Measurements from ENCODE around the gene AKT1. TPM values are rescaled to one million over a fixed set of nuclear protein-coding genes. Genes with fewer than 3 reads are reported as not detected.
A peak's percentile ranks its signal among the peaks of the same experiment; 100 is the strongest.
"Not testable (repeated sequence)": the region's sequence is repeated elsewhere in the genome, so short reads cannot be mapped to it uniquely, and the experiment has no call there.

AKT1 gene
- total RNA-seq, 1 experiment from 2014 or later = 161 TPM

DNA sequence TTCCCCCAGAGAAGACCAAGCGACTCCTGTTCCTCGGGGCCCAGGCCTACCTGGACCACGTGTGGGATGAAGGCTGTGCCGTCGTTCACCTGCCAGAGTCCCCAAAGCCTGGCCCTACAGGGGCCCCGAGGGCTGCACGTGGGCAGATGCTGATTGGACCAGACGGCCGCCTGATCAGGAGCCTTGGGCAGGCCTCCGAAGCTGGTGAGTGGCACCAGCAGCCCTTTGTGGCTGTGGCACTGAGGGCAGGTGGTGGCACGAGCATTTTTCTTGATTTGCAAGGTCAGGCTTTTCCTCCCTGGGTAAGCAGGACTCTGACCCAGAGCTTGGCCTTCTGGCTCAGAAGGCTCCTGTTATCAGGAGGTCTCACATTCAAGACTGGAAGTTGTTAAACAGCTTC is 39.9 kb downstream of the AKT1 start:
- no peak for DNase-seq (ENCODE audit: low spot score)

DNA sequence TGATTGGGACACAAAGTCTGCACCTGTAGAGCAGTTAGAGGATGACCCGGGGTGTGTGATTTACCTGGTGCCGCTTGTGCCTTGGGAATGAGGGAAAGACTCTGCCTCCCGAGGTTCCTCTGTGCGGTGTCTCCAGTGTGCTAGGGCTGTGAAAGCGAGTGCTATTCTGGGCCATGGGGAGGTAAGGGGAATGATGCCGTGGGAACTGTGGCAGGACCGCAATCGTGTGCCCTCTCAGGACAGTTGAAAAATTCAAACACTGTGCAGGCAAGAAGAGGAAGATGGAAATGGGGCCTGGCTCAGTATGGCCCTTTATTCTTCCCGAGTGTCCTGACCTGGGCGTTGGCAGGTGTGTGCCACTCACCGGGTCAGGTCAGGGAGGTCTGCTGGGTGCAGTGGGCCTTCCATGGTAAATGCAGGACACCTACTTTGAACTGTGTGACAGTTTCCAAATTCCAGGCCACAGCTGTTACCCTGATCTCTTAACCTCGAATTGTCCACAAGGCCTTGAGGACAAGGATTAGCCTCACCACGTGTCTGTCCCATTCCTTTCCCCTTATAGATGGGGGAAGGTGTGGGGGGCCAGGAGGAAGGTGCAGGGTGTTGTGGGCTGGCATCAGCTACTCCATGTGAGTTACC is 41.2 kb downstream of the AKT1 start:
- no peak for DNase-seq (ENCODE audit: low spot score)

DNA sequence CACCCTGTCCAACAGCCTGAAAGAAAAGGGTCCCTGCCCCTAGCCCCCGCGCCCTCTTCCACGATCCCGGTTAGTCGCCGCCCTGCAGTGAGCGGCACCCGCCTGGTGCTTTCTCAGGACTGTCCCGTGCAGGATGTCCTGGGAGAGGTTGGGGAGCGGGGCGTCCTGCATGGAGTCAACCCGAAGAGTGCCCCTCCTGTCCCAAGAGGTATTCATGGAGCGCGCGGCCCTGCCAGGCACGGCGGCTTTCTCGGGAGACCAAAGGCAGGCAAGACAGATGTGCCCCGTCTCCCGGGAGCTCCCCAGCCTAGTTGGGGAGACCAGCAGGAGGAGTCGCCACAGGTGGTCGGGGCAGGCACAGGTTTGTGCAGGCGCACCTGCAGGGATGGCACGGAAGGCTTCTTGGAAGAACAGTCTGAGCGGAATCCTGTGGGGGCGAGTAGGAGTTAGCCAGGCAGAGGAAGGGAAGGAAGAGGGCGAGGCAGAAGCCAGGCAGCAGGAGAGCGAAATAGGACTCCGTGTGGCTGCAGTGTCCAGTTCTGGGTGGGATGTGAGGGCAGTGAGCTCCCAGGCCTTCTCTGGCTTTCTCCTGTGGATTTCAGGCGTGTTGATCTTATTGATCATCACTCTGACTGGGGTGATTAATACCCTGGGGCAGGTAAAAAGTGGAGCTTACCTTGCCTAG is 41.9 kb downstream of the AKT1 start:
- DNase-seq (ENCODE audit: low spot score) = no peak

DNA sequence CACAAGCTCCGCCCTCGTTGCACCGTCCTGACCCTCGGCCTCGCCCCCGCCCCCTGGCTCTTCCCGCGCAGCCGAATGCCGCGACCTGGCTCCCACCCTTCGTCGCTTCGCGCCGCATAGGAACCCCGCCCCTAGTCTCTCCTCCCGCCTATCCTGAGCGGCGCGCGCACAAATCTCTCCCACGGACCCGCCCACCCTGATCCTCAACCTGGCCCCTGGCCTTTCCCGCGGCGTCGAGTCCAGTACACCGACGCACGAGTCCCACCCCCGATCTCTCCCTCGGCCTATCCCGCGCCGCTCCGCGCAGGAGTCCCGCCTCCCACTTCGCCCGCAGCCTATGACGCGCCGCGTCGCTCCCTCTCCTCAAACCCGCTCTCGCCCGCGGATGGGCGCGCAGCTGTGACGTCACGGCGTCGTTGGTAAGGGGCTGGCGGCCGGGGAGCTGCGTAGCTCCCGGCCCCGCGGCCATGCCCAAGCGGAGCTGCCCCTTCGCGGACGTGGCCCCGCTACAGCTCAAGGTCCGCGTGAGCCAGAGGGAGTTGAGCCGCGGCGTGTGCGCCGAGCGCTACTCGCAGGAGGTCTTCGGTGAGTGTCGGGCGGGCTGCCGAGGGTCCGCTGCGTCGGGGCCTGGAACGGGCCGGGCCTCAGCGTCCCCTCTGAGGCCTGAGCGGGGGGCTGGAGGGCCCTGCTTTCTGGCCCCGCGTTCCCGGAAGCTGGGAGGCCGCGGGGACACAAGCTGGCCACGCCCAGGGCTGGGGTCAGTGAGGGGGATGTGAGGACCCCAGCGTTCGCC is 42.6 kb downstream of the AKT1 start, which contains the start of gene SIVA1:
Gene SIVA1 (plus strand): TSS at position 413 of the 793 bp plus-strand sequence. CDS start 55 bp downstream, at position 468.
- peak; percentile 95 for DNase-seq (ENCODE audit: low spot score)

DNA sequence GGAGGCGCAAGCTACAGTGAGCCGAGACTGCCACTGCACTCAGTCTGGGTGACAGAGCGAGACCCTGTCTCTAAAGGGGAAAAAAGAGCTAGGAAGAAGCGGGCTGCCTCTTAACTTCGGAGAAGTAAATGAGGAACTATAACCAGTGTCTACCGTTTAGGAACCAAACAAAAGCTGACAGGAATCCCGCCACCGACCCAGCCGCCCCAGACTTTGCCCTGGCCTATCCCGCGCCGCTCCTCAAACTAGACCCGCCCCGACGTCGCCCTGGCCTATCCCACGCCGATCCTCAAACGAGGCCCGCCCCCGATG is 43.2 kb downstream of the AKT1 start:
- no peak for DNase-seq (ENCODE audit: low spot score)

DNA sequence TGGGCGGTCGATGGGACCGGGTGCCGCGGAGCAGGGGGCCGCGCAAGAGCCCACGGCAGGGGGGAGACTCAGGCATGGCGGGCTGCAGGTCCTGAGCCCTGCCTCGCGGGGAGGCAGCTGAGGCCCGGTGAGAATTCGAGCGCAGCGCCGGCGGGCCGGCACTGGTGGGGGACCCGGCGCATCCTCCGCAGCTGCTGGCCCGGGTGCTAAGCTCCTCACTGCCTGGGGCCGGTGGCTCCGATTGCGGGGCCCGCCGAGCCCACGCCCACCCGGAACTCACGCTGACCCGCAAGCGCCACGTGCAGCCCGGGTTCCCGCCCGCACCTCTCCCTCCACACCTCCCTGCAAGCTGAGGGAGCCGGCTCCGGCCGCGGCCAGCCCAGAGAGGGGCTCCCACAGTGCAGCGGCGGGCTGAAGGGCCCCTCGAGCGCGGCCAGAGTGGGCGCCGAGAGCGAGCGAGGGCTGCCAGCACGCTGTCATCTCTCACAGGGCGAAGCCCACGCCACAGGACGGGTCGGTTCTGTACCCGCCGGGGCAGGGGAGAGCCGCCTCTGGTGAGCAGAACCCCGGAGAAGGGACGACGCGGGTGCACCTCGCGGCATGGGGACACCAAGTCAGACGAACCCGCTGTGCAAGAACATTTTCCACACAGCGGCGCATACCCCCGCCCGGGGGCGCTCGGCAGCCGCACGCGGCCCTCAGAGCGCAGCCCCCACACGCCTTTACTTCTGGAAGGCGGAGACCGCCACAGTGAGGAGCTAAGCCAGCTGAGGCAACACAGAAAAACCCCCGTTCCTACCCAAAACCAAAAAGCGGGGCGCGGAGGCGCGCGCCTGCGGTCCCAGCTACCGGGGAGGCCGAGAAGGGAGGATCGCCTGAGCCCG is 43.8 kb downstream of the AKT1 start:
- DNase-seq (ENCODE audit: low spot score) = no peak

DNA sequence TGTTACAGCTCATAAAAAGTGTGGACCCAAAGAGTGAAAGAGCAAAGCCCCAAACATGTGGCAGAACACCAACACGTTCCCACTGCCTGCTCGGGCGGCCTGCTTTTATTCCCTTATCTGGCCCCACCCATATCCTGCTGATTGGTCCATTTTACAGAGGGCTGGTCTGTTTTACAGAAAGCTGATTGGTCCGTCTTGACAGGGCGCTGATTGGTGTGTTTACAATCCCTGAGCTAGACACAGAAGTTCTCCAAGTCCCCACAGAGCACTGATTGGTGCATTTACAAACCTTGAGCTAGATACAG is 44.8 kb downstream of the AKT1 start:
- not testable (repeated sequence) for DNase-seq (ENCODE audit: low spot score)

DNA sequence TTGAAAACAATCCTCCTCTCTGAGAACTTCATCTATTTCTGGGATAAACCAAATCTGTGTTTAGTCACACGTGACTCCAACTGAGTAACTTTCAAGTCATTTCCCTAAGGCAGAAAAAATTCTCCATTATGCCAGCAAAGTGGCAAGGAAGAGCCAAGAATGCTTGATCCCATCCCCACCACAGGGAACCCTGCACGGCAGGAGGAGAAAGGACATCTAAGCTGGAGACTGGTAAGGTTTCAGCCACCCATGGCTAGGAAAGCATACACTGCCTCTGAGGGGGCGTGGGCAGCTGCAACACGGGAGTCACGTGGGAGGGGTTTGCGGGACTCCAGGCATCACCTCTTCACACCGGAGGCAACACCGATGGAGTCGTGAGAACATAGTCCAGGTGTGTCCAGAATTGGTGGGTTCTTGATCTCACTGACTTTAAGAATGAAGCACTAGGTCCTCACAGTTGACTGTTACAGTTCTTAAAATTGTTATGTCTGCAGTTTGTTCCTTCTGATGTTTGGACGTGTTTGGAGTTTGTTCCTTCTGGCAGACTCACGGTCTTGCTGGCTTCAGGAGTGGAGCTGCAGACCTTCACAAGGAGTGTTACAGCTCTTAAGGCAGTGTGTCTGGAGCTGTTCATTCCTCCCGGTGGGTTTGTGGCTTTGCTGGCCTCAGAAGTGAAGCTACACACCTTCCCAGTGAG is 45.3 kb downstream of the AKT1 start:
- no peak for DNase-seq (ENCODE audit: low spot score)

DNA sequence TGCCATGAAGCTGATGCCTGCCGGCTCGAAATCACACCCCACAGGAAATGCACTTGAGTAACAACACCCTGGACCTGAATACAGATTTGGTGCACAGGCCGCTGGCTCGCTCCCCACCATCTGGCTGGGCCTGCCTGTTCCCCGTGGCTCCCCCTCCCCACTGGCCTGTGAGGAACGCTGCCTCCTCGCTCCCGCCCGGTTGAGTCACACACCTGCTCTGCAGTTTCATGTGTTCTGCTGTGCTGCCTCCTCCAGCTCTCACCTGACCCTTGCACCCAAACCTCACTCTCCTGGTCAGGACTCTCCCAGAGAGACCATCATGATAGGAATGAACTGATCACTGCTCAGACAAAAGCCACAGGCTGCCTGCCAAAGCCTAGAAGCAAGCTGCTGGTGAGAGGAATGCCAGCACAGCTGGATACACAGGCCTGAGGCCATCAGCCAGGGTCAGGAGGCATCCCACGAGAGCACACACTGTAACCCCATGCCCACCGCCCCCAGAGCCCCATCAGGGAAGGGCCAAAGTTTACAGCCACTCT is 46.4 kb downstream of the AKT1 start:
- peak; percentile 33 for DNase-seq (ENCODE audit: low spot score)

DNA sequence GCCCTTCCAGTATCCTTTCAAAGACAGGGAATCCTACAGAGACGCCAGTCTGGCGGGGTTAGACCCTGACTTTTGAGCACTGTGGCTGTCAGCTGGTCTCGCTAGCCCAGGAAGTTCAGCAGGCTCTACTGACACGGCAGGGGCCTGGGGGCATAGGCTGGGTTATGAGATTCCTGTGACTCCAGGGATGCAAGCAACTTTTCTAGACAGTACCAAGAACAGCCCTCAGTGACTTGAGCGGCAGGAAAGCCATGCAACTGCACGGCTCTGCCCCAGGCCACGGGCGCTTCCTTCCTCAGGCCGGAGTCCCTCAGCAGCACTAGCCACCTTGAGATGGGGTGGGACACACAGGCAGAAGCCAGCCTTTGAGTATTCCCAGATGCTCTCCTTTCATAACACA is 47.7 kb downstream of the AKT1 start:
- no peak for DNase-seq (ENCODE audit: low spot score)

DNA sequence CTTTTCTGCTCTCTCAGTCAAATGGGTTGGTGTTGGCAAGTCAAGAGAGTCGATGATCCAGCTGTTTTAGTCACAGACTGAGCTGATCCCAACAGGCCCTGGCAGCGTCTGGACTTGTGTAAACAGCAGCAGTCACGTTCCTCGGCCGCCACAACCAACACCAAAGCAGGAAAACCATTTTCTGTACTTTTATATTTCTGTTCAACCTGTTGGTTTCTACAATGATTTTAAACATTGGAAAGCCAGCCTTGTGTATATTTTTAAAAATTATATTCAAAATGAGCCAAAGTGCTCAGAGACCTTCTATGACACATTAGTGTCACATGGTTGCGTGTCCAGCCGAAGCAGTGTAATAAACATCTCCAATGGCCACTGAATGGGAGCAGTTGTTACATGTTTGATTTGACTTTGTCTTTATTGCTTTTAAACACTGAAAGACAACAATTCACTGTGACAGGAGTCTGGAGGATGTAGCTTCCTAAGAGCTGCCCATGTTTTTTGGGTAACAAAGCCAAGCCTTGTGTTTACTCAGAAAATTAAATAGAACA is 48.5 kb downstream of the AKT1 start:
- no peak for DNase-seq (ENCODE audit: low spot score)

DNA sequence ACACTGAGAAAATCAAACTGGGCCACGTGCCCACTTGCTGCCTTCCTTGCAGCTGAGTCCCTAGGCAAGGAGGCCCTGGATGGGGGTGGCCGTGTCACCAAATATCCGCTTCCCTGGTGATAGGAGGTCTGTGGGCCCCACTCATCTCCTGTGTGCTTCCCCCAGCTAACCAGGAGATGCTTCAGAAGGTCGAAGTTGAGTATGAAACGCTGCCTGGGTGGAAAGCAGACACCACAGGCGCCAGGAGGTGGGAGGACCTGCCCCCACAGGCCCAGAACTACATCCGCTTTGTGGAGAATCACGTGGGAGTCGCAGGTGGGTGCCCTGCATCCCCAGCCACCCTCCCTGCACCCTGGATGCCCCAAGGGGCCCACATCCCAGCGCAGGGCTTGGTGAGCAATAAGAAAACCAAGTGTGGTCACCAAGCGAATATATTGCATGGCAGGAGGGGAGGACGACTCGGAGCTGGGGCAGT is 49.4 kb downstream of the AKT1 start:
- DNase-seq (ENCODE audit: low spot score) = no peak

DNA sequence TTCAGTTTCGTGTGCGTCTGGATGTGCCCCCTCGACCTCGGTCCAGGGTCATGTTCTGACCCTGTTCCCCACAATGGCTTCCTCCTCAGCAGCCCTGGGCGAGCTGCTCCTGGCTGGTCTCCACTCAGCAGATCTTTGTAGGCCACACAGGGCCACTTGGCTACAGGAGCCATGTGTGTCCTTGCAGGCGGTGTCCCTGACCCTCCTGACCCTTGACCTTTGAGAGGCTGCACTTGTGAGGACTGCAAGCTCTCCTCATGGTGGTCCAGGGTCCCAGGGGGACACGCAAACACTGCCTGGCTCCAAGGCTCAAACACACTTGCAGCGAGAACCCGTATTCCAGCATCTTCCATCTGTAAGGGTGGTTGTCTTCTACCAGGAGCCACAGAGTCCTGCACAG is 50.1 kb downstream of the AKT1 start:
- DNase-seq (ENCODE audit: low spot score) = no peak

DNA sequence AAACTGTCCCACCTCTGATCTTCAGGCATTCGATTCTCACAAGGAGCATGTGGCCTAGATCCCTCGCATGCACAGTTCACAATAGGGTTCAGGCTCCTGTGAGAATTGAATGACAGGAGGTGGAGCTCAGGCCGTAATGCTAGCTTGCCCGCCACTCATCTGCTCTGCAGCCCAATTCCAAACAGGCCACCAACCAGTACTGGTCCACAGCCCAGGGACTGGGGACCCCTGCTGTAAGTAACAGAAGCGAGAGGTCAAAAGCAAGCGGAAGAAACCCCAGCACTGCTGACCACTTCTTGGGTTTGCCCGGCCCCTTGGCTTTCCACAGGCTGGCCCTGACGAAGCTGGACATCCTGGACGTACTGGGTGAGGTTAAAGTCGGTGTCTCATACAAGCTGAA is 51.1 kb downstream of the AKT1 start:
- no peak for DNase-seq (ENCODE audit: low spot score)

DNA sequence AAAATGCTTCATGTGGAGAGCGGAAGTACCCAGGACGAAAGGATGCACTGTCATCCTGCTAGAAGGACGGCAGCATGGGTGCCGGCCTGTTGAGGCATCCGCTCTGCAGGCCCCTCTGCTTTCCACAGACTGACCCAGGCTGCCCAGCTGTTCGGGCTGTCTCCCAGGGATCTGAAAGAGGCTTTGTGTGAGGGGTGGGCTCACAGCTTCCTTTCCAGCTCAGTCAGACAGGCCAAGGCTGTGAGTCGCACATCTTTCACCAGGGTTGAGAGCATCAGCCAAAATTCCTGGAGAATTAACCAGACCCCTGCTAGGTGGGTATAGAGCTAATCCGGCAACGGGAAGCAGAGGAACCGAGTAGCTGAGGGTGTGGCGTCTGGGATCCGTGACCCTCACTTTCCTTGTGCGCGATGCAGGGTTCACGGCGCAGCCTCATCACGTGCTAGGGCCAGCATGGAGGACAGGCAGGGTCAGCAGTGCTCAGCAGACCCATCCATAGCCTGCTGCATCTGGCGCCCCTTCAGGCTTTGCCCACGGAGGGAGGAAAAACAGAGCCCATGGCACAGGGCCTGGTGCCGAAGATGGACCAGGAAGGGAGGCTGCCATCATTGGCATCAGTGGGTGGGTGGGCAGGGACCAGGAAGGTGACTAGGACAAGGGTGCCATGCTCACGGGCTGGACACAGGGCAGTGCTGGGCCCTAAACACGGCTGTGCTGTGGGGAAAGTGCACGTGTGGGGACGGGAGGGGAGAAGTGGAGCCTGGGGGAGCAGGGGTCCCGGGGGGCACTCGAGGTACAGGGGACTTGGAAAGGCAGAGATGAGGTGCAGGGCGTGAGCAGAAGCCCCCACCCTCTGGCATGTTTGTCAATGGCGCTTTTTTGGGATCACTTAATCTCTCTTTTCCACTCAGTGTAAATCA is 51.8 kb downstream of the AKT1 start:
- DNase-seq (ENCODE audit: low spot score) = no peak

DNA sequence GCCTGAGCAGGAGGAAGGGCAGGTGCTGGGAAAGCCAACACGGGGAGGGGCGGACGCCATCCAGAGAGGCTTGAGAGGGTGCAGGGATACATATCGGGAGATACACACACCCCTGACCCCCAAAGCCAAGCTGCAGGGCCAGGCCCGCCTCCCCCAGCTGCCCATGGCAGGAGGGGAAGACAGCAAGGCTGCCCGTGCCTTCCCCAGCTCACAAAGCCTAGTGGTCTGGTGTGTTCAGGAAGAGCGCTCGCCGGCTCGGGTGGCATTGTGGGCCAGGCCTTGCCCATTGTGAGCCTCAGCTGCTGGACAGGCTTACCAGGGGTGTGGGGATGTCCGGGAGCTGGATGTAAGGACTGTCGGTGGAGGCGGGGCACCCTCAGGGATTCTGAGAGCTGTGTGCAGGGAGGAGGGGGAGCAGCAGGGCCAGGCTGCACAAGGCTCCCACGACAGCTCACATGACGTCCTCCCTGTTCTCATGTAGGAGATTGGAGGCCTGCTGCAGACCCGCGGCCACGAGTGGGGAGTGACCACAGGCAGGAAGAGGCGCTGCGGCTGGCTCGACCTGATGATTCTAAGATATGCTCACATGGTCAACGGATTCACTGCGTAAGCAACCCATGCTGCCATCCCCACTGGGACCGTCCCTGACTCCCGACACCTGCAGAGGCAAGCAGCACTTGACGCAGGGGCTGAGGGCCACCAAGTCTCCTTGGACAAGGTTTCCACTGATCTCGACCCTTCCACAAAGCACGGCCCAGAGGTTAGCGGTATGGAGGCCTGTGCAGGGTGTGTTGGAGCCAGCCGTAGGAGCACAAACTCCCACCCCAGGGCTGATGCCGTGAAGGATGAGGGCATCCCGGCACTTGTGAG is 52.7 kb downstream of the AKT1 start:
- DNase-seq (ENCODE audit: low spot score) = no peak

DNA sequence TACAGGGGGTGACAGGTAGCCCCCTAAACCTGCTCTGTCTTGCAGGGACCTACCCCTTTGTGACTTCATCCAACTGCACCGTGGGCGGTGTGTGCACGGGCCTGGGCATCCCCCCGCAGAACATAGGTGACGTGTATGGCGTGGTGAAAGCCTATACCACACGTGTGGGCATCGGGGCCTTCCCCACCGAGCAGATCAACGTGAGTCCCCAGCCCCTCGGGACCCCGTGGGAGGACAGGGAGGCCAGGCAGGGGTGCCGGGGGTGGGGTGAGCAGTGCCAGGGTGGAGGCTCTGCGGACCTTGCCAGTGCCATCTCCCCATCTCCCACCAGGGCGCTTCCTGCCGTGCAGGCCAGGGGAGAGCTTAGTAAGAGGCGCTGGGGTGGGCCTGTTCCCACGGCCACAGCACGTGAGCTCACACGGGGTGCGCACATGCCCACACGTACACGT is 53.7 kb downstream of the AKT1 start:
- DNase-seq (ENCODE audit: low spot score) = no peak

DNA sequence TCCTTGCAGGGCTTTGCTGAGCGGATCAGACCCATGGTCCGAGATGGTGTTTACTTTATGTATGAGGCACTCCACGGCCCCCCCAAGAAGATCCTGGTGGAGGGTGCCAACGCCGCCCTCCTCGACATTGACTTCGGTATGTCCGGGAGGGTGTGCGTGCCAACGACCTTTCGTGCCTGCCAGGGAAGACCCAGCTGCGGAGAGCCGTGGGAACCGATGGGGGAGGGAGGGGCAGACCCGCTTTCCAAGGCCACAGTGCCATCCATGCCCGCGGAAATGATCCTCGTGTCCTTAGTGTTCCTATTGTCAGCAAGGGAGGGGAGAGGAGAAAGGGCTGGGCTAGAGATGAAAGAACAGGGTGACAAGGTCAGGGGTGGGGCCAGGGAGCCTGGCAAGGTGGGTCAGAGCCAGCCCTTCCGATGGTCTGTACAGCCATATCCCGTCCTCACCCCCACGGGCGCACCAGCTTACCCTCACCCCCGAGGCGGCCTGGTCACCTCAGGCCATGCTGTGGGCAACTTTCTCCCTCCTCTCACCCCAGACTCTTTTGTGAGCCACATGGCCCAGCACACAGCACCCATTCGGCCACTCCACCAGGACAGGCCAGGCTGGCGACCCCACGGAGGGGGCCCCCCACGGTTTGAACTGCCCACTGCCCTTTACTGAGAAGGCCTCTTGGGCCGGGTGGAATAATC is 54.3 kb downstream of the AKT1 start:
- no peak for DNase-seq (ENCODE audit: low spot score)

All from HT-29 (cell line).